Activated T-cell treated with anti-CD3 and anti-CD28 coated beads for 1 hour (primary cell): ENCODE data around the gene CACYBP.
"Not testable (repeated sequence)": the region's sequence is repeated elsewhere in the genome, so short reads cannot be mapped to it uniquely, and the experiment has no call there.

ENCODE experiments used
- DNase-seq: peaks from one replicate; pipeline ENCODE4 v3.0.0-alpha.2; 2020; ENCODE audit warnings: low read depth

The CACYBP gene

GRCh38 chr1:175013445-175013844 lies 13.7 kb downstream of the CACYBP start:
- no peak for DNase-seq

GRCh38 chr1:175015243-175015642 lies 15.5 kb downstream of the CACYBP start:
- no peak for DNase-seq

GRCh38 chr1:175019524-175019923 lies 19.8 kb downstream of the CACYBP start:
- no peak for DNase-seq

- DNase-seq, result peak; percentile 97
These were observed 23.5 kb downstream of the CACYBP start, which contains the start of gene MRPS14 for GRCh38 chr1:175023043-175023921. Gene MRPS14, minus strand, starts transcription at chr1:175023425. Its CDS starts 17 bp downstream, at chr1:175023408.

- not testable (repeated sequence) for DNase-seq
These were observed 24.1 kb downstream of the CACYBP start for GRCh38 chr1:175023922-175024242.

GRCh38 chr1:175024773-175025172 lies 25.0 kb downstream of the CACYBP start:
- DNase-seq, result no peak

- DNase-seq, result no peak
These were observed 34.2 kb downstream of the CACYBP start for GRCh38 chr1:175033953-175034352.

- DNase-seq, result no peak
These were observed 35.0 kb downstream of the CACYBP start for GRCh38 chr1:175034775-175035174.

GRCh38 chr1:175035865-175036264 lies 36.1 kb downstream of the CACYBP start:
- DNase-seq, result no peak

- DNase-seq, result no peak
These were observed 36.7 kb downstream of the CACYBP start for GRCh38 chr1:175036476-175036875.

- DNase-seq, result no peak
These were observed 37.7 kb downstream of the CACYBP start for GRCh38 chr1:175037416-175037815.

- no peak for DNase-seq
These were observed 40.7 kb downstream of the CACYBP start for GRCh38 chr1:175040324-175040879.

- no peak for DNase-seq
These were observed 42.9 kb downstream of the CACYBP start for GRCh38 chr1:175042650-175043049.

- no peak for DNase-seq
These were observed 44.1 kb downstream of the CACYBP start for GRCh38 chr1:175043824-175044223.

- DNase-seq, result not testable (repeated sequence)
These were observed 44.8 kb downstream of the CACYBP start for GRCh38 chr1:175044591-175044990.

- no peak for DNase-seq
These were observed 45.4 kb downstream of the CACYBP start for GRCh38 chr1:175045097-175045496.

- no peak for DNase-seq
These were observed 45.8 kb downstream of the CACYBP start for GRCh38 chr1:175045519-175045918.

- DNase-seq, result no peak
These were observed 51.2 kb downstream of the CACYBP start for GRCh38 chr1:175050992-175051391.

GRCh38 chr1:175054736-175055135 lies 55.0 kb downstream of the CACYBP start:
- DNase-seq, result no peak
